HG02884 (cell line): ENCODE measurements around the gene SLC8B1.

Source experiments
- ATAC-seq: cut with Tn5 transposase; IDR thresholded peaks from one replicate; pipeline ENCODE4 v1.9.1; 2021; ENCODE audit warnings: mild to moderate bottlenecking, moderate library complexity; ENCODE audit not compliant: unreplicated experiment

Gene SLC8B1

GRCh38 chr12:113271853-113272561, 62.9 kb downstream of the SLC8B1 start:
- ATAC-seq, result no peak

- ATAC-seq, result no peak
Measured at GRCh38 chr12:113271466-113271852, 63.5 kb downstream of the SLC8B1 start.

DNA sequence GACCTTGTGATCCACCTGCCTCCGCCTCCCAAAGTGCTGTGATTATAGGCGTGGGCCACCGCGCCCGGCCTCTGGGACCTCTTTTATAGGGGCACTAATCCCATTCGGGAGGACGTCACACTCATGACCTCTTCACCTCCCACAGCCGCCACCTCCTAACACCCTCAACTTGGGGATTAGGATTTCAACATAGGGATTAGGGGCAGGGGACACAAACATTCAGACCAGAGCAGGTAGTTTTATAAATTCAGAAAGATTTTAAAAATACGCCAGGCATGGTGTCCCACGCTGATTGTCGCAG, 64.2 kb downstream of the SLC8B1 start:
- ATAC-seq, result no peak

DNA sequence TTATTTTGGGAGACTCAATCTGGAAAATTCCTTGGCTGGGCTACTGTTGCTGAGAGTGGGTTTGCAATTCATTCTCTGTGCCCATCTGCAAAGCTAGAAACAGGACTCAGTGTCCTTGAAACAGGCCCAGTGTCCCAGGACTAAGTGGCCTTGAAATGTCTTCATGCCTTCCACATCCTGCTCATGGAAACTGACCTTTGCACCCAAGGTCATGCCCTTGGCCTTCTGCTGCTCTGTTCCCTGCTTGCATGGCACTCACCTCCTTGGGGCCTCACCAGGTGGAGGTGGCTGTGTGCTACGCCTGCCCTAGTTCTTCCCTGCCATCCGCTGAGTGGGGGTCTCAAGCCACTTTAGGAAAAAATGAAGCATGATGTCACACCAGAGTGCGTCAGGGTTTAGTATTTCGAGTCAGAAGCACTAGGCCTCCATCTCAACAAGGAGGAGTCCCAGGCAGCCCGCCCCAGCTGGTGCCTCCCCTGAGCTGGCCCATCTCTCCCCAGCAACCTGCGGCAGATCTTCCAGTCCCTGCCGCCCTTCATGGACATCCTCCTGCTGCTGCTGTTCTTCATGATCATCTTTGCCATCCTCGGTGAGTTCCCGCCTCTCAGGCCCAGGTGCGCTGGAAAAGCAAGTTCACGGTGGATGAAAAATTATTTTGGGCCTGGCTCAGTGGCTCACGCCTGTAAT, 65.5 kb downstream of the SLC8B1 start:
- ATAC-seq, result no peak

DNA sequence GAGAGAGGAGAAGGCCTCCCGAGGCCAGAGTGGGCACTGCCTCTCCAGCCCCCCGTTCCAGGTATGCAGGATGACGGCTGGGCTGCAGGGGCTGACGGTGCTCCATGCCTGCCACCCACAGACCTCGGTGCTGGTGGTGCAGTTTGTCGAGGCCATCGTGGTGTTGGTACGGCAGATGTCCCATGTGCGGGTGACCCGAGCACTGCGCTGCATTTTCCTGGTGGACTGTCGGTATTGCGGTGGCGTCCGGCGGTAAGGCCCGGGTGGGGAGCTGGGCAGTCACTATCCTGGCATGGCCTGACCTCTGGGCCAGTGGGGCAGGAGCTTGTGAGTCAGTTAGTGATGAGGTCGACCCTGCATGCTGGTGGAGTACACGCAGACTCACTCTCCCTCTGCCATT, 66.3 kb downstream of the SLC8B1 start:
- no peak for ATAC-seq

GRCh38 chr12:113268136-113268535, 66.8 kb downstream of the SLC8B1 start:
- ATAC-seq, result no peak

- no peak for ATAC-seq
Measured at GRCh38 chr12:113267621-113268020, 67.3 kb downstream of the SLC8B1 start.

GRCh38 chr12:113266106-113266895, 68.6 kb downstream of the SLC8B1 start:
- ATAC-seq, result no peak

DNA sequence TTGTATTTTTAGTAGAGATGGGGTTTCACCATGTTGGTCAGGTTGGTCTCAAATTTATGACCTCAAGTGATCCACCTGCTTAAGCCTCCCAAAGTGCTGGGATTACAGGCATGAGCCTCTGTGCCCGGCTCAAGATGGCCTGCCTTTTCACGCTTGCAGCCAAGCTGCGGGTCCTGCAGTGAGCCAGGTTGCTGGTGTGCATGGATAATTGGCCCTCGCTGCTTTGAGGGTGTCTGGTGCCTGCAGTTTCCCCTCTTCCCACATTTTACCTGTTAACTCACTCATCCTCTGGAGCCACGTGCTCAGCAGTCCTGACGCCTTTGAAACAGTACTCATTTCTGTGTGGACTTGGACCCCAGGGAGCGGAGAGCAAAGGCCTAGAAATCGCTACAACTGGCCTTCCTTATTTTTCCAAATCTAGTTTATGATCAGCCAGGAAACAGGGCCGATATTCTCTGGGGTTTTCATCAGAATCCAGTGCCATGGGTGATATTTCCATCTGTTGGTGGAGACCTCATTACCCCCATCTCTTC, 71.4 kb downstream of the SLC8B1 start:
- ATAC-seq, result no peak

- no peak for ATAC-seq
Measured at GRCh38 chr12:113262710-113263109, 72.2 kb downstream of the SLC8B1 start.

DNA sequence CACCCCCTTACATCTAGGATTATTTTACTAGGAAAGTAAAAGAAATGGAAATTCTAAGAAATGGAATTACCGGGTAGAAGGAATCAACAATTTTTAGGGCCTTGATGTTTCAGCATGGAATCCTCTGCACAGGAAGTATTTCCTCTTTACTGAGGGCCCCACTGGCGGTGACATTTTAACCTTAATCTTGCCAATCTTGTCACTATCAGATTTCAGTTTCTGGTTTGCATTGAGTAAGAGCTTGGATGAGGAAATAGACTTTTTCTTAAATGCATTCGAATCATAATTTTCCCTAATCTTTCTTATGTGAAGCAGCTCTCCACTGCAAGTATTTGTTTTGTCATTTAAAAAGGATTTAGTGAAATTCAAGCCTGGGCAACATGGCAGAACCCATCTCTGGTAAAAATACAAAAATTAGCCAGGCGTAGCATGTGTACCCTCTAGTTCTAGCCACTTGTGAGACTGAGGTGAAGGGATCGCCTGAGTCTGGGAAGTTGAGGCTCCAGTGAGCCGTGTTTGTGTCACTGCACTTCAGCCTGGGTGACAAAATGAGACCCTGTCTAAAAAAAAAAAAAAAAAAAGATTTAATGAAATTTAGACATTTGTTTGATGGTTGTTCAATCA, 73.0 kb downstream of the SLC8B1 start:
- ATAC-seq, result no peak

GRCh38 chr12:113260636-113261300, 74.1 kb downstream of the SLC8B1 start:
- no peak for ATAC-seq

GRCh38 chr12:113260127-113260526, 74.8 kb downstream of the SLC8B1 start:
- no peak for ATAC-seq

DNA sequence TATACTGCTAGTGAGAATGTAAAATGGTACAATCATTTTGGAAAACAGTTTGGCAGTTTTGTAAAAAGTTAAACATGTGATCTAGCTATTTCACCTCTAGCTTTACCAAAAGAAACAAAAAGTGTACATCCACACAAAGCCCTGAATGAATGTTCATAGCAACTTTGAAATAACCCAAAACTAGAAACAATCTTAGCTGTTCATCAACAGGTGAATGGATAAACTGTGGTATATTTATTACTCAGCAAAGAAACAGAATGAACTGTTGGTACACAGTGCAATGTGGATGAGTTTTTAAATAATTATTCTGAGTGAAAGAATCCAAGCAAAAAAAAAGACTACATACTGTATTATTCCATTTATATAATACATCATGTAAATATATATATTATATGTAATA, 77.3 kb downstream of the SLC8B1 start:
- no peak for ATAC-seq

GRCh38 chr12:113254298-113254697, 80.6 kb downstream of the SLC8B1 start:
- no peak for ATAC-seq

GRCh38 chr12:113253532-113254285, 81.2 kb downstream of the SLC8B1 start:
- ATAC-seq, result no peak

DNA sequence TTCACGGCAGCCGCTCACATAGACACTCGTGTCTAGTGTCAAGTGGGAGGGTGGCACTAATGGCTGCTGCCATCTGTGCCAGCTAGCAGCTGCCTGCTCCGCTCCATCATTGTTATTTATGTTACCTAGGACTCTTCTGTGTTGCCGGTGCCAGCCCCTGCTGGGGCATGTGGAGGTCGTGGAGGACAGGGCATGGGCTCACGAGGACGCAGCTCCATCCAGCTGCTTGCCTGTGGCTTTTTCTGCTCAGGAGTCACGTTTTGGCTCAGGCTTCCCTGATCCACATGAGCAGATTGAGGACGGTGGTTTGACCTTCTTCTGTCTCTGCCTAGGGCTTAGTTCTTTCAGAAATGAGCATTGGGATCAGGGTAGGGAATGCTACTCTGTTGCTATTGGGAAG, 82.4 kb downstream of the SLC8B1 start:
- ATAC-seq, result no peak

DNA sequence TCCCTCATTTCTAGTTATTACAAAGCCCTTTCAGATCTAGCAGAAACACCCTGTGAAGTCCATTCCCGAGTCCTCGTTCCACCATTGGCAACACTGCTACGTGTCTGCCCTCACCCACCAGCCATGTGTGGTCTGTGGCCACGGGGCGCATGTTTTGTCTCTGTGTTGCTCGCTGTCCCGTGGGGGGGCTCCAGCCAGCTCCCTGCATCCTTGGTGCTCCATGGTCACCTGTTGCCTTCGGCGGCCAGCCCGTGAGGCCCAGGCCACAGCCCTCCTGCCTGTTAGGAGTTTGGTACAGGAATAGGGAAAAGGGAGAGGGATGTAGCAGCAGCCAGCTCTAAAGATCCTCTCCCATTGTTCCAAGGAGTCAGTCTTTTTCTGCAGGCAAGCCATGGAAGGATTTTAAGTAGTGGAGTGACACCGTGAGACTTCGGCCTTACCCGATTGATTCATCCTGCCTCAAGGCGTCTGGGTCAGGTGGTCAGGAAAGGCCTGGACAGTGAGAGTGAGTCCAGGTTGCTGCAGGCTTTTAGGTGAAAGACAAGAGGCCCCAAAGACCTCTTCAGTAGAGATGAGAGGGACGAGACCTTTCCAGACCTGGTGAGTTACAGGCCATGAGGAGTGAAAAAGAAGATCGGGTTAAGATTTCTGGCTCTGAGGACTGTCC, 83.4 kb downstream of the SLC8B1 start:
- no peak for ATAC-seq

- ATAC-seq, result no peak
Measured at GRCh38 chr12:113250045-113250444, 84.9 kb downstream of the SLC8B1 start.

- no peak for ATAC-seq
Measured at GRCh38 chr12:113249546-113249945, 85.4 kb downstream of the SLC8B1 start.
